ENCODE results near the gene TLR7.

Gene TLR7

DNA sequence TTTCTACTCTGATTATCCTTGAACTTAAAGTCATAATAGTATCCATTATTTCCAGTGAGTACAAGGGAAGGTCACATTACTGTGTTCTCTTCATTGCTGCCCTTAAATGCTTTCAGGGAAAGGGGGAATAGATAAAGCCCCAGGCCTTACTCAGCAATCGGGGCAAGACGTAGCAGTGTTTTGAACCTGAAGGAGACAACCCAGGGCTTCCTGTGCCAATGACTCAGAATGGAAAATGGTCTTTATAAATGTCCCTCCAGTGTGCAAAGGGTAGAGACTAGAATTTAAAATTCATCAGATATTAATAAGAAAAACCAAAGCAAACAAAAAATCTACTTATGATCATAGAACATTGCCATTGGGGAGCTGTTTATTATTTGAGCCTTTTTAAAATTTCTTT is 63.3 kb downstream of the TLR7 start:
- no peak for DNase-seq (ENCODE audit: low read depth)

DNA sequence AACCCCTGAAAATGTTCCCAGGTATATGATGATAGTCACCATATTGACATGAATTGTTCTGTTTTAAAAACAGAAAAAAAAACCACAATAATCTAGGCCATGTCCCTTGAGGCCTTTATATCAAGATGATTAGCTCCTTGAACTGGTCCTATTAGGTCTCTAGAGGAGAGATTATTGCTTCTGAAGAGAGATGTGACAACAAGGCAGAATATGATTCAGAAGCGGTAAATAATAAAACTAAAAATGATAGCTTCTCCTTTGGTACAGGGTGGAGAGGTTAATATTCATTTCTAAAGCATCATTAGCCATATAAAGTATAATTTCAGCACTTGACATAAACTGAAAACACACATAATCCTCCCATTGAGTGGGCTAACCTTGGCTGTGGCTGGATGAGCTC is 65.4 kb downstream of the TLR7 start:
- no peak for DNase-seq (ENCODE audit: low read depth)

DNA sequence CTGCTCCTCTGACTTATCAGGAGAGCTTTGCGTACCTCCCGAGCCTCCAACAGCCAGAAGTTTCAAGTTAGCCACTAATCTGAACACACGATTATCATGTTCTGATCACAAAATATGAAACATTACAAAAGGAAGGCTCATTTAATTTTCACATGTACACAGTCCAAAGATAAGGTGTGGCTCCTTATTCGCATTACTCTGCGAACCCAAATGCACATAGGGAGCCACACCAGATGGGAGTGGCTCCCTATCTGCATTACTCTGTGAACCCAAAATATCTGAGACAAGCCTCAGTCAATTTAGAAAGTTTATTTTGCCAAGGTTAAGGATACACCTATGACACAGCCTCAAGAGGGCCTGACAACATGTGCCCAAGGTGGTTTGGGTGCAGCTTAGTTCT is 68.0 kb downstream of the TLR7 start:
- no peak for DNase-seq (ENCODE audit: low read depth)

DNA sequence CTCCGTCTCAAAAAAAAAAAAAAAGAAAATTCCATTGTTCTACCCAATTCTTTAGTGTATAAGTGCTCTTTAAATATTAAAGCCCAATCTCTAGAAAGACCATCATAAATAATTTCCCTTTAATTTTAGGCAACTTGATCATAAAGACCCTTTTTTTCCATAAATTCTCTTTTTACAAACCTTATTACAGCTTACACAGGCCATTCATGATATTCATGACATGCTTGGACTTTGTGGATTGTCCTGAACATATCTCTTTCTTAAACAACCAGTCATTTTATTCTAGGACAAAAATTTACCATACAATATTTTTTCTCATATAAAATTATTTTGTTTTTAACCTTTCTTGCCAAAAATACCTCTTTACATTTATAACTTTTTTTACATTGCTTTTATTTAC is 70.1 kb downstream of the TLR7 start:
- DNase-seq (ENCODE audit: low read depth) = no peak
